ENCODE results near the gene TMC2.

GRCh38 chr20:2654831-2655230 lies 118.5 kb downstream of the TMC2 start:
- TF ChIP-seq TAF1 (IDR thresholded peaks at IDR 0.05; ENCODE audit: borderline replicate concordance, low read depth, low read length): no peak
- no peak for TF ChIP-seq POLR2A (IDR thresholded peaks at IDR 0.05; ENCODE audit: low read depth, low read length)
- TF ChIP-seq POLR2AphosphoS5 (IDR thresholded peaks at IDR 0.05; ENCODE audit: low read depth, low read length): no peak; the same call in 1 of the 2 replicates
